Activated CD4-positive, alpha-beta T cell treated with anti-CD3 and anti-CD28 coated beads, Interleukin-2, amount 50 U/mL, for 16 hours (primary cell): ENCODE results near the gene MYO5A.
A peak's percentile ranks its signal among the peaks of the same experiment; 100 is the strongest.
"Not testable (repeated sequence)": the region's sequence is repeated elsewhere in the genome, so short reads cannot be mapped to it uniquely, and the experiment has no call there.

Source experiments
- DNase-seq: peaks from one replicate; pipeline ENCODE4 v3.0.0-alpha.2; 2020

Gene MYO5A

GRCh38 chr15:52459265-52459664 is 69.4 kb downstream of the MYO5A start:
- not testable (repeated sequence) for DNase-seq

DNA sequence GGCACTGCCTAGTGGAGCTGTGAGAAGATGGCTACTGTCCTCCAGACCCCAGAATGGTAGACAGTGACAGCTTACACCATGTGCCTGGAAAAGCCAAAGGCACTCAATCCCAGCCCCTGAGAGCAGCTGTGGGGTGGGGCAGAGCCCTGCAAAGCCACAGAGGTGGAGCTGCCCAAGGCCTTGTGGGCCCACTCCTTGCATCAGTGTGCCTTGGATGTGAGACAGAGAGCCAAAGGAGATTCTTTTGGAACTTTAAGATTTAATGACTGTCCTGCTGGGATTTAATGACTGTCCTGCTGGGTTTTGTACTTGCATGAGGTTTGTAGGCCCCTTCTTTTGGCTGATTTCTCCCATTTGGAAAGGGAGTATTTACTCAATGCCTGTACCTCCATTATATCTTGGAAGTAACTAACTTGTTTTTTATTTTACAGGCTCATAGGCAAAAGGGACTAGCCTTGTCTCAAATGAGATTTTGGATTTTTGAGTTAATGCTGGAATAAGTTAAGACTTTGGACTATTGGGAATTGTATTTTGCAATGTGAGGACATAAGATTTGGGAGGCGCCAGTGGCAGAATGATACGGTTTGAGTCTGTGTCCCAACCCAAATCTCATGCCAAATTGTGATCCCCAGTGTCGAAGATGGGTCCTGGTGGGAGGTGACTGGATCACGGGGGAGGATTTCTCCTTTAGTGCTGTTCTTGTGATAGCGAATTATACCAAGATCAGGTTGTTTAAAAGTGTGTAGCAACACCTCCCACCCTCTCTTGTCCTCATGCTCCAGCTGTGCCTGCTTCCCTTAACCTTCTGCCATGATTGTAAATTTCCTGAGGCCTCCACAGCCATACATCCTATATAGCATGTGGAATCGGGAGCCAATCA is 80.4 kb downstream of the MYO5A start:
- DNase-seq = no peak

- no peak for DNase-seq
These were observed 82.7 kb downstream of the MYO5A start for GRCh38 chr15:52445954-52446353.

GRCh38 chr15:52445553-52445952 is 83.1 kb downstream of the MYO5A start:
- DNase-seq = no peak

- DNase-seq = not testable (repeated sequence)
These were observed 85.5 kb downstream of the MYO5A start for GRCh38 chr15:52443205-52443604.

GRCh38 chr15:52441841-52442240 is 86.8 kb downstream of the MYO5A start:
- DNase-seq = no peak

DNA sequence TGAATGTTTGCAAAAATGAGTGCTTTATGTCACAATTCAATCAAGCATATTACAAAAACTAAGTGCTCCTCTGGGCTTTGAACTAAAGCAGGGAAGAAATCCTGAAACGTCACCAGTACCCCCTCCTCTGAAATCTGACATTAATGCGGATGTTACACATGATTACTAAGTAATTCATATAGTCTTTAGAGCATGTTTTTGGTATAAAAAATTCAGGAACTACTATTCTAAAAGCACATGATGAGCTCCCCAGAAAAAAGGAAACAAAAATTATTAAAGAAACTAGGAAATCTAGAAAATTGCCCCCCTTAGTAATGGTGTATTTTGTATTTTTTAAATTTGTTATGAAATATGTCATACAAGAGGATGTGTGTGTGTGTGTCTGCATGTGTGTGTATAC is 87.7 kb downstream of the MYO5A start:
- no peak for DNase-seq

DNA sequence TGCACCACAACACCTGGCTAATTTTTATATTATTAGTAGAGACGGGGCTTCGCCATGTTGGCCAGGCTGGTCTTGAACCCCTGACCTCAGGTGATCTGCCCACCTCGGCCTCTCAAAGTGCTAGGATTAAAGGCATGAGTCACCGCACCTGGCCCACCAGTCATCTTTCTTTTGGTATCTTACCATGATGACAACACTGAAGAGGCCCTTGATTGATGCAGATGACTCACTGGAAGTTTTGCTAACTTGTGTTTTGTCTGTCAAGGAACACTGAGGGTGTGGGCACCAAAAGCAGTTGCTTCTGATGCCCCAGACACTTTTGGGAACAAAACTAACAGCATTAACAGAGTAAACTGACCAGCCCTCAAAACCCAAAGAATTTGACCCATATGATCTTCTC is 88.3 kb downstream of the MYO5A start:
- peak; percentile 35 for DNase-seq

GRCh38 chr15:52439470-52439869 is 89.2 kb downstream of the MYO5A start:
- DNase-seq = no peak

- DNase-seq = not testable (repeated sequence)
These were observed 89.6 kb downstream of the MYO5A start for GRCh38 chr15:52439042-52439441.

DNA sequence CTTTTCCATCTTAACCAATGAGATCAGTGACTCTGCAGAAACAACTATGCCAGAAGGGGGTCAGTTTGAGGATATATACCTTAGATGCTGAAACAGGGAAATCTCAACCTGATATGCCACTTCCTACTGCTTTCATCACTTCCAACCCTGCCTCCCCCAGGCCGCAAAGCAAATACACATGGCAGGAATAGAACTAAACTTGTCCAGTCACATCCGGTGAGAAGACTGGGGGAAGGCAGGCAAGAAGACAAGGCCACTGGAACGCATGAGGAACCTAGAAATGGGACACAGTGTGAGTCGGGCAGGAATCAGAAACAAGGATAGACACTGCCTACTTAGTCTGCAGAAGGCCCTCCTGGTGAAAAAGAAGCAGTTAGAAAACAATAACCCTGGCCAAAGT is 90.6 kb downstream of the MYO5A start:
- no peak for DNase-seq

DNA sequence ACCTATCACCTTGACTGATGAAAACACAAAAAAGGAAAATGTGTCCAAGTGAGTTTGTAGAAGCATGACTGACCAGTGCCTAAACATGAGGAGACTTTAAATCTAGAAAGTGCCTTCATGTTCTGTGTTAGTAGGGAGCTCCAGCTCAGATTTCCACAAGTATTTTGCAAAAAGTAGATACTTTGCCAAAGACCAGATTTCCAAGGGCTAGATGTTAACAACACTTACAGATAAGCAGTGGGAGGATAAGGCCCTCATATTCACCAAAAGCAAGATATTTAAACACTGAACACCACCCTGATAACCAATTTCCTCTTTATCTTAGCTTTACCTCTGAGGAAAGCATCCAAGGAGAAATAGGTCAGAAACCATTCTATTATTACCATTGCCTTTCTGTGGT is 91.0 kb downstream of the MYO5A start:
- DNase-seq = no peak

- no peak for DNase-seq
These were observed 91.7 kb downstream of the MYO5A start for GRCh38 chr15:52436981-52437380.

DNA sequence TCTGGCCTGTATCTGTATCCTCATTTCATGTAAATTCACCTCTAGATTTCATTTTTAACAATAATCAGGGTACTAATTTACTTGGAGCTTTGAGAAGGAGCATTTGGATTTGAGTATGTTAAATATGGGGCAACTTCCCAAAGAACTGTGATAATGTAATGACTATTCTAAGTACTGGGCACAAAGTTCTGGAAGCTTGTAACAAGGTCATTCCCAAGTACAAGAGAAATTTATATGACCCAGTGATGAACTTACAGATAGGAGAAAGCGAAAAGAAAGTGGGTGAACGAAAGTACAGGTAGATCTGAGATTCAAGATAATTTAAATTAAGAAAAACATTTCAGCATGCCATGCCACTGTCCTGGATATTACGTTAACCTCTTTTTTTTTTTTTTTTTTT is 93.8 kb downstream of the MYO5A start:
- DNase-seq = no peak

DNA sequence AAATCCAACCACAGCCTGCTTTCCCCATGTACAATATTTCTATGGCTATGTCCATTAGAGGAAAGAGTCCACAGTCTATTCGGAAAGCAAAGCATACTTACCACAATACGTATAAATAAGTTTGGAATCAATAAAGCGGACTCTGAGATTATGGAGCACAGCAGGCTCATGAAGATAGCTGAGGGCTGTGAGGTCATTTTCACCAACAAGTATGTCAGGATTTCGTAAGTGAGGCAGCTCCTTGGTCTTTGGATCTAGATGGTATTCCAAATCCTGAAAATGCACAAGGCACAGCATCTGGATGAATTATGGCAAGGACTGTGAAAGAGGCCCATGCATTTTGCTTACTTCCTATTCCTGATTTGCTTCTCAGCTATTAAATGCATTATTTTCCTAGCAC is 100.4 kb downstream of the MYO5A start:
- DNase-seq = no peak

- DNase-seq = peak; percentile 15
These were observed 100.9 kb downstream of the MYO5A start for GRCh38 chr15:52427804-52428203.

GRCh38 chr15:52424856-52425431 is 103.7 kb downstream of the MYO5A start:
- no peak for DNase-seq

- DNase-seq = no peak
These were observed 104.8 kb downstream of the MYO5A start for GRCh38 chr15:52423852-52424251.

GRCh38 chr15:52422001-52422400 is 106.7 kb downstream of the MYO5A start:
- no peak for DNase-seq

GRCh38 chr15:52421029-52421428 is 107.7 kb downstream of the MYO5A start:
- no peak for DNase-seq

DNA sequence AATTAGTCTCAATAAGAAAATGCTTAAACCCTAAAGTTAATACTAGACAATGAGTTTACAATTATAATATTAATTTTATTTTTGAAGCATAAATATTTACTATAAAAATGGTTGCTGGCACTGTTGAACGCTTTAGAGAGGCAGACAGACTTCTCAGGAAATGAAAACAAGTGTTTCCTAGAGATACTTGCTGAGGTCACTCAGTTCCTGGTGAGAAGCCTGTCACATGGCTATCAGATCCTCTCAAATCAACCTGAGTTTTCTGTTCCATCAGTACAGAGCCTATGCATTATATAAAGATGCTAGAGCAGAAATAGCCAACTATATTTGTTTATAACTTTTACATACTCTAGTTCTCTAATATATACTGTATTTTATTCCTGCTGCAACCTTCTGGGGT is 109.2 kb downstream of the MYO5A start:
- DNase-seq = no peak

GRCh38 chr15:52417957-52418356 is 110.7 kb downstream of the MYO5A start:
- DNase-seq = no peak

DNA sequence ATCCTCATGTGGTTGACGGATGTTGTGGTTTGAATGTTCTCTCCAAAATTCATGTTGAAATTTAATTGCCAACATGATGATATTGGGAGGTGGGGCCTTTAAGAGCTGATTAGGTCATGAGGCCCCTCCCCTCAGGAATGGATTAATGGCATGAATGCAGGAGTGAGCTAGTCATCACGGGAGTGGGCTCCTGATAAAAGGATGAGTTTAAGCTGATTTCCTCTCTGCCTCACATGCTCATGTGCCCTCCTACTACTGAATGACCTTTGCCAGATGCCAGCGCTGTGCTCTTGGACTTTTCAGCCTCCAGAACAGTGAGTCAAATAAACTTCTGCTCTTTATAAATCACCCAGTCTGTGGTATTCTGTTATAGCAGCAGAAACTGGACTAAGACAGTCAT is 111.2 kb downstream of the MYO5A start:
- no peak for DNase-seq

DNA sequence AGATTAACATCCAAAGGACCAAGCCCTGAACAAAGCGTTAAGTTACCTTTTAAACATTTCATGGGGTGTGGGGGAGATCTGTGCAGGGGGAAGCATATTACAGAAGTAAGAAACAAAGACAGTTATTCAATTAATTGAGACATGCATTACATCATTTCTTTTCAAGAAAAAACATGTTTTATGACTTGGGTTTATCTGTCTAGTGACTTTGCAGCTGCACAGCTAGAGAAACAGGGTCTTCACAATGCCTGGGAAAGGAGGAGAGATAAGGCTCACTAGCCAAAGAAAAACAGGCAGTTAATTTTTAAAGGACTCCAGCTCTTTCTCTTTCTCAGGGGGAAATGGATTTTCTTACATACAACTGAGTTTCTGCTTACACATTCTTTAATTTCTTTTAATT is 112.1 kb downstream of the MYO5A start:
- DNase-seq = not testable (repeated sequence)

GRCh38 chr15:52415628-52416027 is 113.1 kb downstream of the MYO5A start:
- DNase-seq = no peak
